WERI-Rb-1 (cell line): ENCODE results near the gene ANO1.

Experiments used
- DNase-seq: peaks from one replicate; pipeline ENCODE4 v3.0.0-alpha.2; 2020
- H3K27ac ChIP-seq: fragments of 250-450 bp; sonication (Bioruptor Pico); 2 replicates; pipeline ENCODE4 v1.5.1; 2020; ENCODE audit warnings: mild to moderate bottlenecking, moderate library complexity
- H3K27me3 ChIP-seq: fragments of 250-450 bp; sonication (Bioruptor Pico); 2 replicates; pipeline ENCODE4 v1.5.1; 2021; ENCODE audit warnings: mild to moderate bottlenecking, low read depth, moderate library complexity; ENCODE audit not compliant: insufficient read depth, severe bottlenecking
- H3K36me3 ChIP-seq: fragments of 250-450 bp; sonication (Bioruptor Pico); 2 replicates; pipeline ENCODE4 v1.5.1; 2020; ENCODE audit warnings: mild to moderate bottlenecking, moderate library complexity
- H3K4me3 ChIP-seq: 2 replicates; pipeline ENCODE4 v1.5.1; 2011; ENCODE audit warnings: low read depth, mild to moderate bottlenecking, control low read depth, low read length
- H3K9me3 ChIP-seq: fragments of 250-450 bp; sonication (Bioruptor Pico); 2 replicates; pipeline ENCODE4 v1.5.1; 2021; ENCODE audit warnings: mild to moderate bottlenecking, moderate library complexity; ENCODE audit not compliant: severe bottlenecking
- CTCF ChIP-seq: IDR thresholded peaks from 2 replicates; pipeline ENCODE4 v1.5.1; 2011; ENCODE audit warnings: low read depth, mild to moderate bottlenecking, control low read depth, inconsistent platforms, low read length

The ANO1 gene

GRCh38 chr11:70078095-70078780 is at the start of gene ANO1:
TSS of gene ANO1 (plus strand) at chr11:70078317. CDS start at chr11:70078607, 290 bp downstream.
- H3K27ac ChIP-seq = no peak within 1 kb of the TSS
- peak within 1 kb of the TSS; percentile 45 for H3K4me3 ChIP-seq
- no peak for DNase-seq
- H3K36me3 ChIP-seq = no peaks in the 10 kb centered on the region
- TF ChIP-seq CTCF = no peak; the same call in 1 of the 2 replicates
- peaks cover 4% of the 10 kb centered on the region for H3K27me3 ChIP-seq
- H3K9me3 ChIP-seq = no peaks in the 10 kb centered on the region

- Histone ChIP-seq H3K9me3 (no peaks in the 10 kb centered on the region), H3K36me3 (no peaks in the 10 kb centered on the region), H3K4me3 (no peak overlapping the region), H3K27me3 (no peaks in the 10 kb centered on the region), H3K27ac (no peak overlapping the region)
- no peak for TF ChIP-seq CTCF
- DNase-seq = no peak
Observed at GRCh38 chr11:70029115-70029860, 48.8 kb upstream of the ANO1 start.

GRCh38 chr11:70029861-70030380 is 48.2 kb upstream of the ANO1 start:
- no peaks in the 10 kb centered on the region for H3K9me3 ChIP-seq
- H3K36me3 ChIP-seq = no peaks in the 10 kb centered on the region
- H3K27ac ChIP-seq = no peak overlapping the region
- TF ChIP-seq CTCF = no peak
- no peak overlapping the region for H3K4me3 ChIP-seq
- no peaks in the 10 kb centered on the region for H3K27me3 ChIP-seq
- no peak for DNase-seq

- Histone ChIP-seq H3K27ac (no peak overlapping the region), H3K36me3 (no peaks in the 10 kb centered on the region), H3K27me3 (no peaks in the 10 kb centered on the region), H3K4me3 (no peak overlapping the region), H3K9me3 (no peaks in the 10 kb centered on the region)
- TF ChIP-seq CTCF = no peak
- DNase-seq = no peak
Observed at GRCh38 chr11:70030412-70030811, 47.7 kb upstream of the ANO1 start.

GRCh38 chr11:70031631-70032469 is 46.3 kb upstream of the ANO1 start:
- Histone ChIP-seq H3K9me3 (no peaks in the 10 kb centered on the region), H3K27ac (no peak overlapping the region), H3K36me3 (no peaks in the 10 kb centered on the region), H3K4me3 (no peak overlapping the region), H3K27me3 (no peaks in the 10 kb centered on the region)
- DNase-seq = no peak
- TF ChIP-seq CTCF = no peak
